Gastrocnemius medialis (tissue), 4 donors: ENCODE measurements around the gene FAM3C. TPM values are rescaled to one million over a fixed set of nuclear protein-coding genes. Genes with fewer than 3 reads are reported as not detected.
A peak's percentile ranks its signal among the peaks of the same experiment; 100 is the strongest.

Source experiments
- ATAC-seq, 2 donors: fragments of 150-250 bp; one replicate each; pipeline ENCODE4 v1.9.1; 2016
- DNase-seq, 2 donors: peaks; one replicate each; pipeline ENCODE4 v3.0.0-alpha.2; 2019
- H3K27ac ChIP-seq, 4 donors: fragments of 200-600 bp; sonication (generic); 1 replicate in 1 of 4; 2 replicates in 3 of 4; pipeline ENCODE4 v1.5.1; 2016 to 2018; ENCODE audit warnings: mild to moderate bottlenecking in 2 of 4, moderate library complexity in 1 of 4
- H3K27me3 ChIP-seq, 3 donors: fragments of 200-600 bp; sonication (generic) in 2 of 3; 1 replicate in 1 of 3; 2 replicates in 2 of 3; pipeline versions ENCODE4 v1.5.1 to v1.6.0; 2016 to 2019; ENCODE audit warnings: mild to moderate bottlenecking in 1 of 3, moderate library complexity in 1 of 3
- H3K36me3 ChIP-seq, 2 donors: fragments of 200-600 bp; sonication (generic) in 1 of 2; one replicate each; pipeline ENCODE4 v1.5.1; 2017 to 2018
- H3K4me1 ChIP-seq, 2 donors: fragments of 200-600 bp; sonication (generic) in 1 of 2; one replicate each; pipeline ENCODE4 v1.5.1; 2016 to 2017; ENCODE audit warnings: mild to moderate bottlenecking in 2 of 2
- H3K4me3 ChIP-seq, 4 donors: fragments of 200-600 bp; sonication (generic) in 3 of 4; 1 replicate in 1 of 4; 2 replicates in 3 of 4; pipeline ENCODE4 v1.5.1; 2016 to 2019; ENCODE audit warnings: mild to moderate bottlenecking in 2 of 4
- H3K9me3 ChIP-seq, 3 donors: fragments of 200-600 bp; sonication (generic) in 2 of 3; 1 replicate in 1 of 3; 2 replicates in 2 of 3; pipeline ENCODE4 v1.5.1; 2016 to 2019
- CTCF ChIP-seq, 5 experiments: fragments of 450-650 bp in 3 of 5; fragments of 200-600 bp in 2 of 5; sonication (generic) in 2 of 5; IDR thresholded peaks in 4 of 5; conservative IDR thresholded peaks in 1 of 5; 1 replicate in 4 of 5; 2 replicates in 1 of 5; pipeline ENCODE4 v1.5.1; 2016 to 2019; ENCODE audit warnings: antibody characterized with exemption in 5 of 5, mild to moderate bottlenecking in 3 of 5, moderate library complexity in 3 of 5
- POLR2A ChIP-seq, 2 donors: fragments of 450-650 bp; IDR thresholded peaks; one replicate each; pipeline ENCODE4 v1.6.1; 2017; ENCODE audit warnings: antibody characterized with exemption in 2 of 2, mild to moderate bottlenecking in 2 of 2, moderate library complexity in 2 of 2
- in situ Hi-C, 4 donors: fragments of 200-750 bp; cut with MboI; loops; one replicate each; pipeline versions ENCODE4 v1.15.0 to v1.8.0; 2017; ENCODE audit warnings: low sequenced_read_pairs in 4 of 4
- intact Hi-C: fragments of 100-400 bp; cut with DNase I; formaldehyde crosslinking; loops from one replicate; pipeline ENCODE4 v1.15.1; 2023; ENCODE audit warnings: low total_unique reads
- total RNA-seq, 4 donors: library from RNA; depleted of rRNA; stranded (reverse); fragments of >200 nt; gene quantifications; one replicate each; pipeline versions ENCODE4 v1.1.0 to v1.2.3, GENCODE V29; 2016

Gene FAM3C
- total RNA-seq, 4 donors from 2014 or later: 9.7 to 17.5 (median 13.2) TPM

DNA sequence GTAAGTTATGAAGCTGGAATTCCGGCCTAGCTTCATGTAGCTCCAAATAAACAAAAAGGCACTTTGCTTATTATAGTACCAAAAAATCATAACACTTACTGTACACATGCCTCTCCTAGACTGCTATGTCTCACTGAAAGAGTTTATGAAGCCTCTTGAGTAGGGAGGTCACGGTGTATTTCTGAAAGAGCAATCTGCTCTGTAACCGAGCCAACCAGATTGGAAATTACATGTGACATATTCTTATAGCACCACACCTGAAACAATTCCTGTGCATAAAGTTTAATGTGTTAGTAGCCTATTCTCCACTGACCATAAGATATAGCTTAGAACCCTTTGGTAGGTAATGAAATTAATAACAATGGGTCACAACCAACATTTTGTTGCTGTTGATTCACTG lies 1.3 kb upstream of the FAM3C start:
- H3K27ac ChIP-seq: no peak overlapping the region
- intact Hi-C loops: no loop called here
- DNase-seq (no peak), ATAC-seq (no peak)
- in situ Hi-C loops: no loop called here
- no peaks in the 10 kb centered on the region for H3K27me3 ChIP-seq
- TF ChIP-seq POLR2A (IDR thresholded peaks at IDR 0.05): no peak
- TF ChIP-seq CTCF (IDR thresholded peaks at IDR 0.05 in 4 of 5, conservative IDR thresholded peaks at IDR 0.05 in 1 of 5): no peak
- H3K4me1 ChIP-seq: peaks cover 4 to 11% of the 10 kb centered on the region in 2 donors
- H3K36me3 ChIP-seq: no peaks in the 10 kb centered on the region
- H3K4me3 ChIP-seq: no peak overlapping the region
- H3K9me3 ChIP-seq: no peaks in the 10 kb centered on the region

DNA sequence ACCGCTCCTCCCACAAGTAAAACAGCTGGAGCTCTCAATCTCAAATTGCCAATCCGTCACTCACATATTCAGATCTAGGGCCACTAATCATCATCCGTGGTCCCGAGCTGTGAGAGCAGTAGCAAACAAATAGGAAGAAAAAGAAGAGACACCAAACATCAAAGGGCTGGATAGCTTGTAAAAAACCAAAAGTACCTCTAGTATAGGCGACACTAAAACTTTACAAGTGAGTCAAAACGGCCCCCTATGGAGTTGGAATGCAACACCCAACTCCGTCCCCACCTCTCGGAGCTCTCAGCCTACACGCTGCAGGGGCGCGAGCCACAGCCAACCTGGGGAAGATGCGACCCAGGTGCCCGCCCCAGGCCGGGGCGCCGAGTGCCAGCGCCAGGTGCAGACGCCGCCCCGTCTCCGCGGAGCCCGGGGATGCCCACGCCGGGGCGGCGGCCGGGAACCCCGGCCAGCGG lies 581 bp downstream of the FAM3C start:
- Histone ChIP-seq H3K4me3 (peak overlapping the region; percentile 53 to 81 (median 75)), H3K9me3 (no peaks in the 10 kb centered on the region), H3K27me3 (no peaks in the 10 kb centered on the region), H3K4me1 (peaks cover 4 to 11% of the 10 kb centered on the region in 2 donors), H3K36me3 (no peaks in the 10 kb centered on the region), H3K27ac (peak overlapping the region; percentile 67 to 80 (median 77))
- peak; percentile 21 to 45 for ATAC-seq
- TF ChIP-seq CTCF (IDR thresholded peaks at IDR 0.05 in 4 of 5, conservative IDR thresholded peaks at IDR 0.05 in 1 of 5) (no peak), POLR2A (IDR thresholded peaks at IDR 0.05) (no peak)
- no peak for DNase-seq
- in situ Hi-C loops (no loop called here), intact Hi-C loops (no loop called here)

DNA sequence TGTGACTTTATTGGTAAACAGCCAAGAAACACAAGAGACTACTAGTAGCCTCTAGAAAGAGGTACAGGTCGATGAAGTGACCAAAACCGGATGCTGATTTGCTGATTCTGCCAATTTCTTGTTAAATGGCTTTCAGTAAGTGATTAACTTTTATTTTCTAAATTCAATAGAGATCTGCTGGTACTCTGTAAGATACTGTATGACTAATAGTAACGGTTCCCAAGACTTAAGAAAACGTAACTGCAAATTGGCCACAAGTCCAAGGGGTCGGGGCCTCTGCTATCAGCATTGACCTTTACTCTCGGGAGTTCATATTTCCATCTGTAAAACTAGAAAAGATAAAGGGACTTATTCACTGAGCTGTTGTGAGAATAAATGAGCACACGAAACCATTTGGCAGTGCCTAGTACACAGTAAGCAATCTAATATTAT lies 1.4 kb downstream of the FAM3C start:
- no peak overlapping the region for H3K27ac ChIP-seq
- DNase-seq: no peak
- no peaks in the 10 kb centered on the region for H3K36me3 ChIP-seq
- TF ChIP-seq POLR2A (IDR thresholded peaks at IDR 0.05) (no peak), CTCF (IDR thresholded peaks at IDR 0.05 in 4 of 5, conservative IDR thresholded peaks at IDR 0.05 in 1 of 5) (no peak)
- no peaks in the 10 kb centered on the region for H3K9me3 ChIP-seq
- no peak overlapping the region for H3K4me3 ChIP-seq
- peaks cover 4 to 11% of the 10 kb centered on the region in 2 donors for H3K4me1 ChIP-seq
- no peaks in the 10 kb centered on the region for H3K27me3 ChIP-seq
- intact Hi-C loops (no loop called here), in situ Hi-C loops (no loop called here)
- ATAC-seq: no peak

- Histone ChIP-seq H3K27ac (no peak overlapping the region), H3K27me3 (no peaks in the 10 kb centered on the region), H3K36me3 (no peaks in the 10 kb centered on the region), H3K4me1 (peaks cover 4 to 11% of the 10 kb centered on the region in 2 donors), H3K4me3 (no peak overlapping the region), H3K9me3 (no peaks in the 10 kb centered on the region)
- TF ChIP-seq POLR2A (IDR thresholded peaks at IDR 0.05) (no peak), CTCF (IDR thresholded peaks at IDR 0.05 in 4 of 5, conservative IDR thresholded peaks at IDR 0.05 in 1 of 5) (no peak)
- ATAC-seq (no peak), DNase-seq (no peak)
- in situ Hi-C loops (no loop called here), intact Hi-C loops (no loop called here)
Measured at GRCh38 chr7:121393005-121393366, 3.1 kb downstream of the FAM3C start.
